ENCODE results near the gene CNTNAP2.
"Not testable (repeated sequence)": the region's sequence is repeated elsewhere in the genome, so short reads cannot be mapped to it uniquely, and the experiment has no call there.

CNTNAP2 gene

DNA sequence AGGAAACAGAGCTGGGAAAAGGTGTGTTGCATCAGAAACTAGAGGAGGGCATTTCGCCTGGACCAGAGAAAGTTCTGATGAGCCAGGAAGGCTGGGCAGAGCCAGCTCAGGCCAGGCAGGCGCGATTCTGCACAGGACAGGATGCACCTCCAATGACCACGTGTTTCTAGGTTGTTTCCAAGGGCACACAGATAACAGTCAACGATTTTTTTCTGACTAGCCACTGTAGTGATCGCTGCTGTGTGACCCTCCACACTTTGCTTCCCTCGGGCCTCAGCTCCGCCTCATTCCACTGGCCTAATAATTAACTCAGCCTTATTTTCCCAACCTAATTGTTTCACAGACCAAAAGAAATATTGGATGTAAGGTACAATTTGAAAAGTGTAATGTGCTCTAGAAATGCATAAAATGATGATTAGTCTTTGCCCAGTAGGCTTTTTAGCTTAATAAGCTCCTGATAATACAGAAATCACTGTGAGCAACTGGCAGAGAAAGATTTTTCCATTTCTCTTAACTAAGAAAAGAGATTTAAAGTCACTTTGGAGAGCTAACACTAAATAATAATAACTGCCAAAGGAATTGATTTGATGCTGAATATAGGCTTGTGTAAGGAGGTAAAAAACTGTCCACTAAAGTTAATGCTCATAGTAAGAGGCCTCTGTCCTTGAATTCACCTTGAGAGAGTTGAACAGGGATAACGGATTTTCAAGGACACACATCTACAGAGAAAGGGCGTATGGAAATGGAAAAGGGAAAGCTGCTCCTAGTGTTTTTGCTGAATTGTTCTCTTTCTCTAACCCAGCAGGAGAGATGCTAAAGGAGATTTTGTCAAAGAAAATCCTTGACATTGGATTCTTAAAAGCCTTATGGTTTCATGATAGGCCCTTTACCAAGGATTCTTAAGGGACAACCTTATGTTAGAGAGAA, 2183.0 kb downstream of the CNTNAP2 start:
- Histone ChIP-seq H3K9me3 (no peaks in the 10 kb centered on the region), H3K4me1 (no peaks in the 10 kb centered on the region; the same call in 1 of the 2 replicates), H3K27me3 (no peaks in the 10 kb centered on the region), H3K4me3 (ENCODE audit: low read depth, low read length) (no peak overlapping the region), H3K36me3 (no peaks in the 10 kb centered on the region)
- DNase-seq = no peak
- TF ChIP-seq, protein P1, sequence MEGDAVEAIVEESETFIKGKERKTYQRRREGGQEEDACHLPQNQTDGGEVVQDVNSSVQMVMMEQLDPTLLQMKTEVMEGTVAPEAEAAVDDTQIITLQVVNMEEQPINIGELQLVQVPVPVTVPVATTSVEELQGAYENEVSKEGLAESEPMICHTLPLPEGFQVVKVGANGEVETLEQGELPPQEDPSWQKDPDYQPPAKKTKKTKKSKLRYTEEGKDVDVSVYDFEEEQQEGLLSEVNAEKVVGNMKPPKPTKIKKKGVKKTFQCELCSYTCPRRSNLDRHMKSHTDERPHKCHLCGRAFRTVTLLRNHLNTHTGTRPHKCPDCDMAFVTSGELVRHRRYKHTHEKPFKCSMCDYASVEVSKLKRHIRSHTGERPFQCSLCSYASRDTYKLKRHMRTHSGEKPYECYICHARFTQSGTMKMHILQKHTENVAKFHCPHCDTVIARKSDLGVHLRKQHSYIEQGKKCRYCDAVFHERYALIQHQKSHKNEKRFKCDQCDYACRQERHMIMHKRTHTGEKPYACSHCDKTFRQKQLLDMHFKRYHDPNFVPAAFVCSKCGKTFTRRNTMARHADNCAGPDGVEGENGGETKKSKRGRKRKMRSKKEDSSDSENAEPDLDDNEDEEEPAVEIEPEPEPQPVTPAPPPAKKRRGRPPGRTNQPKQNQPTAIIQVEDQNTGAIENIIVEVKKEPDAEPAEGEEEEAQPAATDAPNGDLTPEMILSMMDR (IDR thresholded peaks at IDR 0.05; ENCODE audit: low read depth, low read length) = no peak

DNA sequence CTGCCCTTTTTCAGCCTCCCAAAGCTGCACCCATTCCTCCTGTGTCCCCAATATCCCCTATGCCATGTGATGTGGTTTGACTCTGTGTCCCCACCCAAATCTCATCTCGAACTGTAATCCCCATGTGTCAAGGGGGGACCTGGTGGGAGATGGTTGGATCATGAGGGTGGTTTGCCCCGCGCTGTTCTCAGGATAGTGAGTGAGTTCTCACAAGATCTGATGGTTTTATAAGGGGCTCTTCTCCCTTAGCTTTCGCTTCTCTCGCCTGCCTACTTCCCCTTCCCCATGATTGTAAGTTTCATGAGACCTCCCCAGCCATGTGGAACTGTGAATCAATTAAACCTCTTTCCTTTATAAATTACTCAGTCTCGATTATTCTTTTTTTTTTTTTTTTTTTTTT, 2185.8 kb downstream of the CNTNAP2 start:
- not testable (repeated sequence) for H3K27me3 ChIP-seq; H3K4me1 ChIP-seq; H3K36me3 ChIP-seq; DNase-seq; H3K4me3 ChIP-seq (ENCODE audit: low read depth, low read length); H3K9me3 ChIP-seq

DNA sequence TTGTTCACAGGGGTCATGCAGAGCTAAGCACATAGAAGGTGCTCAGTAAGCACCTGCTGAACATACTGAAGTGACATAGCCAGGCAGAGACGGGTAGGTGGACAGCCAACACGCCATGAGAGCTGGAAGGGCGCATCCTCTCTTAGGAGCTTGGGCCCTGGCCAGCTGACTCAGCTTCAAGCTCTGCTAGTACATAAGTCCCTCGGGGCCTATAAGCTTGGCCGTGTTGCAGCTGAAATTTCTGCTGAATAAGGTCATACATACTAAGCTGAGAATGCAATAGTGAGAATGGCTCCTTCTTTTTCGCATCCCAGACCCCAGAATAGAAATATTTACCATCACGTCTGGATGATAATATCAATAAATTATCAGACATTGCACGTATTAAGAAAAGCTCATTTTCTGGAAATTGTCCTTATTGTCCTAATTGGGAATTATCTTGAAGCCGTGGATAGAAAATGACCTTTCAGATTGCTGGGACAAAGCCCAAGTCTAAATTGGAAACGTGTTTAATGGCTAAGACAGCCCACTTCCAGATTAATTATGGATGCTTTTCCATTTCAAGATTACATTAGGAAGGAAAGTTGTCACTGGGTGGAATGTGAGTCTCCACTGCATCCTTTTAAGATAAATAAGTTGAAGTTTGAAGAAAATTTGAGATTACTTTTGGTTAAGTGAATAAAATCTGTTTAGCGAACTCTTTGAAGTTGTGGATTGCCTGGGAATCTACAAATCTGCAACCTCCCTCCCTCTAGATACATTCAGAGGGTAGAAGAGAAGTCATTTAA, 2186.9 kb downstream of the CNTNAP2 start:
- Histone ChIP-seq H3K4me3 (ENCODE audit: low read depth, low read length) (no peak overlapping the region), H3K4me1 (no peaks in the 10 kb centered on the region; the same call in 1 of the 2 replicates), H3K27me3 (no peaks in the 10 kb centered on the region), H3K36me3 (no peaks in the 10 kb centered on the region), H3K9me3 (no peaks in the 10 kb centered on the region)
- peak; percentile 69 for DNase-seq
- TF ChIP-seq, protein P1 (IDR thresholded peaks at IDR 0.05; ENCODE audit: low read depth, low read length) = no peak

DNA sequence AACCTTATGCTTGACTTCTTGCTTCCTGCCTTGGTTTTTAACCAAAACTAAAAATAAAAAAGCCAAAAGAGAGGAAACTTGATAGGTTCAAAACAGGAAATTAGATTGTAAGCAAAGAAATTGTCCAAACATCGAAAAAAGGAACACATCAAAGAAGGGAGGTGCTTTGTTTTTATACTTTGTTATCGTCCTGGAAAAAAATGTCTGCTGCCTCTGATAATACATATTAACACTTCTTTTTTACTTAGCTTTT, 2187.4 kb downstream of the CNTNAP2 start:
- Histone ChIP-seq H3K36me3 (no peaks in the 10 kb centered on the region), H3K27me3 (no peaks in the 10 kb centered on the region), H3K4me3 (ENCODE audit: low read depth, low read length) (no peak overlapping the region), H3K4me1 (no peaks in the 10 kb centered on the region; the same call in 1 of the 2 replicates), H3K9me3 (no peaks in the 10 kb centered on the region)
- DNase-seq = no peak
- TF ChIP-seq, protein P1 (IDR thresholded peaks at IDR 0.05; ENCODE audit: low read depth, low read length) = no peak

DNA sequence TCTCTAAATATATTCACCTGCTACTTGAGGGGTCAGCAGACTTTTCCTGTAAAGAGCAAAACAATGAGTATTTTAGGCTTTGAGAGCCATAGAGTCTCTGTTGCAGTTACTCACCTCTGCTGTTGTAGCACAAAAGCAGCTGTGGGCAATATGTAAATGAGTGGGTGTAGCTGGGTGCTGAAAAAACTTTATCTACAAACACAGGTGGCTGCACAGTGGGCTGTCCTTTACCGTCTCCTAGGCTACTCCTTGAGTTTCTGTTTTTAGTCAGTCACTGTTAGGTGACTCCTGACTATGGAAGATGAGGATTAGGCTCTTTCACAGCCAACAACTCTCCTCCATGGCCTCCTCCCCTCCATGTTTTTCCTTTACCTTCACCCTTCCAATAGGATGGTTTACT, 2187.9 kb downstream of the CNTNAP2 start:
- no peaks in the 10 kb centered on the region for H3K9me3 ChIP-seq
- TF ChIP-seq, protein P1 (IDR thresholded peaks at IDR 0.05; ENCODE audit: low read depth, low read length) = no peak
- H3K27me3 ChIP-seq = no peaks in the 10 kb centered on the region
- no peak overlapping the region for H3K4me3 ChIP-seq (ENCODE audit: low read depth, low read length)
- no peak for DNase-seq
- H3K36me3 ChIP-seq = no peaks in the 10 kb centered on the region
- no peaks in the 10 kb centered on the region; the same call in 1 of the 2 replicates for H3K4me1 ChIP-seq

DNA sequence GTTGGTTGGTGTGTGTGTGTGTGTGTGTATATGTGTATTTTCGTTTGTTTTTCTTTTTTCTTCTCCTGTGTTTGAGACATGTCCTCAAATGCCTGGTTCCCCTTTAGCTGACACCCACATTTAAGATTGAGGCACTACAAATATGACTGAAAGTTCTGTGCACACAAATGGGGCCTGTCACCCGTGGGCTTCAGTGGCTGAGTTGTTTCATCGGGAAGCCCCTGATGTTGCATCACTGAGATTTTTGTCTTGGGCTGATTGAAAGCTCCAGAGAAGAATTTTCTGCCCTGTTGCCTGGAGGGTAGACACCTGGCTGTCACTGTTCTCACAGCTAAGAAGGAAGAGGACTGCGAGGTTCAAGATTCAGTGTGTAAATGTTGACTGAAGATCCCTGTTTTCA, 2190.2 kb downstream of the CNTNAP2 start:
- Histone ChIP-seq H3K9me3 (no peaks in the 10 kb centered on the region), H3K36me3 (no peaks in the 10 kb centered on the region), H3K4me1 (no peaks in the 10 kb centered on the region; the same call in 1 of the 2 replicates), H3K27me3 (no peaks in the 10 kb centered on the region), H3K4me3 (ENCODE audit: low read depth, low read length) (no peak overlapping the region)
- no peak for DNase-seq
- TF ChIP-seq, protein P1 (IDR thresholded peaks at IDR 0.05; ENCODE audit: low read depth, low read length) = no peak
